OCI-LY3 (cell line): ENCODE data around the gene GPC3.

Source experiments
- H2AFZ ChIP-seq: fragments of 200-600, 300-600 bp; shearing (Covaris generic); 2 replicates; pipeline ENCODE4 v1.6.0; 2014; ENCODE audit warnings: antibody characterized with exemption, low read depth, low read length
- H3K27ac ChIP-seq: fragments of 200-600, 300-600 bp; sonication (generic); 2 replicates; pipeline ENCODE4 v1.5.1; 2014; ENCODE audit warnings: mild to moderate bottlenecking, low read length, moderate library complexity, mixed read lengths
- H3K27me3 ChIP-seq: fragments of 200-600, 300-600 bp; sonication (generic); 2 replicates; pipeline ENCODE4 v1.6.1; 2014; ENCODE audit warnings: low read depth, low read length, mixed read lengths
- H3K36me3 ChIP-seq: fragments of 200-600, 300-600 bp; sonication (generic); replicated peaks from 2 replicates; pipeline ENCODE3; 2014; ENCODE audit warnings: low read depth, low read length, mixed read lengths
- H3K4me1 ChIP-seq: fragments of 300-600, 200-600 bp; sonication (generic); 2 replicates; pipeline ENCODE4 v1.6.1; 2014; ENCODE audit warnings: low read length, mixed read lengths
- H3K4me2 ChIP-seq: fragments of 200-600, 300-600 bp; sonication (generic); 2 replicates; pipeline ENCODE4 v1.6.1; 2014; ENCODE audit warnings: low read length, mixed read lengths
- H3K4me3 ChIP-seq: fragments of 300-600, 200-600 bp; sonication (generic); 2 replicates; pipeline ENCODE4 v1.5.1; 2014; ENCODE audit warnings: antibody characterized with exemption, mild to moderate bottlenecking, low read length, moderate library complexity
- H3K79me2 ChIP-seq: fragments of 300-600, 200-600 bp; shearing (Covaris generic); 2 replicates; pipeline ENCODE4 v1.6.1; 2014; ENCODE audit warnings: mild to moderate bottlenecking, low read length, mixed read lengths
- H3K9ac ChIP-seq: fragments of 300-600, 200-600 bp; shearing (Covaris generic); 2 replicates; pipeline ENCODE4 v1.6.0; 2014; ENCODE audit warnings: mild to moderate bottlenecking, low read length, moderate library complexity
- H3K9me3 ChIP-seq: fragments of 200-600, 300-600 bp; shearing (Covaris generic); 2 replicates; pipeline ENCODE4 v1.6.1; 2014; ENCODE audit warnings: low read length, mixed read lengths; ENCODE audit not compliant: insufficient read depth
- H4K20me1 ChIP-seq: fragments of 200-600, 300-600 bp; sonication (generic); 2 replicates; pipeline ENCODE4 v1.6.1; 2016; ENCODE audit warnings: low read length, mixed read lengths; ENCODE audit not compliant: insufficient read depth
- CTCF ChIP-seq: fragments of 200-600, 300-600 bp; sonication (generic); IDR thresholded peaks from 2 replicates; pipeline ENCODE4 v1.5.1; 2014; ENCODE audit warnings: antibody characterized with exemption, low read length, low read depth
- EZH2phosphoT487 ChIP-seq: fragments of 200-600 bp; shearing (Covaris generic); IDR thresholded peaks from 2 replicates; pipeline ENCODE4 v1.6.1; 2018; ENCODE audit warnings: antibody characterized with exemption, mixed run types, low read depth

The GPC3 gene

GRCh38 chrX:133754657-133755056 is 230.7 kb downstream of the GPC3 start:
- TF ChIP-seq EZH2phosphoT487 (no peak), CTCF (no peak)
- Histone ChIP-seq H3K9me3 (no peaks in the 10 kb centered on the region), H3K9ac (no peak overlapping the region), H3K4me2 (no peak overlapping the region), H3K4me1 (no peaks in the 10 kb centered on the region), H3K27me3 (no peaks in the 10 kb centered on the region), H2AFZ (no peak overlapping the region), H4K20me1 (no peaks in the 10 kb centered on the region), H3K36me3 (no peaks in the 10 kb centered on the region), H3K79me2 (no peaks in the 10 kb centered on the region), H3K27ac (no peak overlapping the region), H3K4me3 (no peak overlapping the region)

GRCh38 chrX:133749951-133750350 is 235.4 kb downstream of the GPC3 start:
- no peaks in the 10 kb centered on the region for H3K27me3 ChIP-seq
- TF ChIP-seq EZH2phosphoT487: no peak
- no peak for TF ChIP-seq CTCF
- no peaks in the 10 kb centered on the region for H3K4me1 ChIP-seq
- no peak overlapping the region for H2AFZ ChIP-seq
- no peak overlapping the region for H3K4me2 ChIP-seq
- no peak overlapping the region for H3K27ac ChIP-seq
- H3K9ac ChIP-seq: no peak overlapping the region
- H3K9me3 ChIP-seq: no peaks in the 10 kb centered on the region
- no peaks in the 10 kb centered on the region for H3K79me2 ChIP-seq
- no peaks in the 10 kb centered on the region for H3K36me3 ChIP-seq
- H3K4me3 ChIP-seq: no peak overlapping the region
- no peaks in the 10 kb centered on the region for H4K20me1 ChIP-seq

- H3K27ac ChIP-seq: no peak overlapping the region
- H3K9ac ChIP-seq: no peak overlapping the region
- no peaks in the 10 kb centered on the region for H3K79me2 ChIP-seq
- H4K20me1 ChIP-seq: no peaks in the 10 kb centered on the region
- H3K4me2 ChIP-seq: no peak overlapping the region
- H2AFZ ChIP-seq: no peak overlapping the region
- TF ChIP-seq EZH2phosphoT487 (no peak), CTCF (no peak)
- H3K27me3 ChIP-seq: no peaks in the 10 kb centered on the region
- H3K36me3 ChIP-seq: no peaks in the 10 kb centered on the region
- H3K4me3 ChIP-seq: no peak overlapping the region
- H3K9me3 ChIP-seq: no peaks in the 10 kb centered on the region
- H3K4me1 ChIP-seq: no peaks in the 10 kb centered on the region
Observed at GRCh38 chrX:133749370-133749769, 236.0 kb downstream of the GPC3 start.

GRCh38 chrX:133747196-133747595 is 238.2 kb downstream of the GPC3 start:
- Histone ChIP-seq H3K79me2 (no peaks in the 10 kb centered on the region), H3K9ac (no peak overlapping the region), H3K4me1 (no peaks in the 10 kb centered on the region), H2AFZ (no peak overlapping the region), H4K20me1 (no peaks in the 10 kb centered on the region), H3K9me3 (no peaks in the 10 kb centered on the region), H3K27me3 (no peaks in the 10 kb centered on the region), H3K4me2 (no peak overlapping the region), H3K27ac (no peak overlapping the region), H3K36me3 (no peaks in the 10 kb centered on the region), H3K4me3 (no peak overlapping the region)
- TF ChIP-seq EZH2phosphoT487 (no peak), CTCF (no peak)
